ENCODE data around the gene UBE2H. TPM values are rescaled to one million over a fixed set of nuclear protein-coding genes. Genes with fewer than 3 reads are reported as not detected.

UBE2H gene
- total RNA-seq, 1 experiment from 2014 or later: 58.0 TPM

DNA sequence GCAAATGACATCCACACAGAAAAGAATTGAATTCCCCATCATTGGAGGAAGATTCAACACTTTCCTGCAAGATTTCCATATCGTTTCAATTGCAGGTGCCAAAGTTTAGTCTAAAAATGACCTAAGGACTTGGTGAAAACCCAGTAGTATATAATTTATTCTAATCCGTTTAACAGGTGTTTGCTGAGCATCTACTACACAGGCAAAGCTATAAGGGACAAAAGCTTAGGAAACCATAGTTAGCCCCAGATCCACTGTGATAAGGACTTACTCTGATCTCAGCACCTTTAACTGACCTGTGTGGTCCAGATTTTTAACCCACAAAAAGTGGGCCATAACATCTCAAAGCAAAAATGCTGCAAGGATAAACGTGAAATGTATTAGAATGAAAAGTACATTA lies 19.1 kb downstream of the UBE2H start:
- H3K36me3 ChIP-seq (ENCODE audit: control insufficient read depth, insufficient read depth, low read length): no peaks in the 10 kb centered on the region
- no peaks in the 10 kb centered on the region for H3K27me3 ChIP-seq (ENCODE audit: control insufficient read depth, insufficient read depth, low read length)
- DNase-seq (ENCODE audit: low read depth, low spot score): no peak
- BruUV-seq (replicated peaks): no TSS peak
- no peaks in the 10 kb centered on the region for H3K9me3 ChIP-seq (ENCODE audit: control insufficient read depth, insufficient read depth, low read depth, low read length)
- no peaks in the 10 kb centered on the region for H3K4me1 ChIP-seq (ENCODE audit: control insufficient read depth, insufficient read depth, low read length)
- TF ChIP-seq, protein P1, sequence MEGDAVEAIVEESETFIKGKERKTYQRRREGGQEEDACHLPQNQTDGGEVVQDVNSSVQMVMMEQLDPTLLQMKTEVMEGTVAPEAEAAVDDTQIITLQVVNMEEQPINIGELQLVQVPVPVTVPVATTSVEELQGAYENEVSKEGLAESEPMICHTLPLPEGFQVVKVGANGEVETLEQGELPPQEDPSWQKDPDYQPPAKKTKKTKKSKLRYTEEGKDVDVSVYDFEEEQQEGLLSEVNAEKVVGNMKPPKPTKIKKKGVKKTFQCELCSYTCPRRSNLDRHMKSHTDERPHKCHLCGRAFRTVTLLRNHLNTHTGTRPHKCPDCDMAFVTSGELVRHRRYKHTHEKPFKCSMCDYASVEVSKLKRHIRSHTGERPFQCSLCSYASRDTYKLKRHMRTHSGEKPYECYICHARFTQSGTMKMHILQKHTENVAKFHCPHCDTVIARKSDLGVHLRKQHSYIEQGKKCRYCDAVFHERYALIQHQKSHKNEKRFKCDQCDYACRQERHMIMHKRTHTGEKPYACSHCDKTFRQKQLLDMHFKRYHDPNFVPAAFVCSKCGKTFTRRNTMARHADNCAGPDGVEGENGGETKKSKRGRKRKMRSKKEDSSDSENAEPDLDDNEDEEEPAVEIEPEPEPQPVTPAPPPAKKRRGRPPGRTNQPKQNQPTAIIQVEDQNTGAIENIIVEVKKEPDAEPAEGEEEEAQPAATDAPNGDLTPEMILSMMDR (IDR thresholded peaks at IDR 0.05): no peak
- no peak for ATAC-seq
- no peak overlapping the region for H3K4me3 ChIP-seq (ENCODE audit: low read depth in 2 of 2, low read length in 2 of 2)
- CTCF ChIA-PET: interaction anchor here (0.6 kb wide), 2 partner anchors 9 to 69 kb away, joined by 3 to 6 read pairs; no protein-coding TSS in a partner anchor
- in situ Hi-C loops (cut with HindIII; ENCODE audit: low pct_unique_long_range_greater_than_20kb, low sequenced_read_pairs): no loop called here
- intact Hi-C loops (cut with micrococcal nuclease; ENCODE audit: unreplicated experiment): no loop called here
- no peak overlapping the region for H3K27ac ChIP-seq (ENCODE audit: low read length)
- POLR2A ChIA-PET: no interaction called here

DNA sequence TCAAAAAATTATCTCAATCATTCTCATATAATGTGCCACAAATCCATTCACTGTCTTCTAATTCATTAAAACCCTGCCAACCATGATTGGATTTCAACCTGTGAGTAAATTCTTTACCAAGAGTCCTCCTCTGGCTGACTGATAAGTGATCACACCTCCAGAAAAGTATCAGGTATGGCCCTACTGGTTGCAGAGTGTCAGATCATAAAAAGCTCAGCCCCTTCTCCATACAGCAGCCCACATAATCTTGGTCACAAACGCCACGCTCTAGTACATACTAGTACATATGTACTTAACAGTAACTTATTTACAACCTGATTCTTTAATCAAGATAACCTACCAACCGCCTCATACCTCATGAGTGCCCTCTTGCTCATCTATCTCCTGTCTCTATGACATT lies 26.1 kb downstream of the UBE2H start:
- no peak for DNase-seq (ENCODE audit: low read depth, low spot score)
- no peak overlapping the region for H3K27ac ChIP-seq (ENCODE audit: low read length)
- H3K36me3 ChIP-seq (ENCODE audit: control insufficient read depth, insufficient read depth, low read length): no peaks in the 10 kb centered on the region
- intact Hi-C loops (cut with micrococcal nuclease; ENCODE audit: unreplicated experiment) (no loop called here), in situ Hi-C loops (cut with HindIII; ENCODE audit: low pct_unique_long_range_greater_than_20kb, low sequenced_read_pairs) (no loop called here)
- H3K27me3 ChIP-seq (ENCODE audit: control insufficient read depth, insufficient read depth, low read length): no peaks in the 10 kb centered on the region
- no peak for TF ChIP-seq SIN3A (IDR thresholded peaks at IDR 0.05; ENCODE audit: borderline replicate concordance, insufficient read depth, low read depth, low read length)
- no peak for TF ChIP-seq TCF7L2 (IDR thresholded peaks at IDR 0.05; ENCODE audit: low read depth, low read length)
- TF ChIP-seq, protein P2, sequence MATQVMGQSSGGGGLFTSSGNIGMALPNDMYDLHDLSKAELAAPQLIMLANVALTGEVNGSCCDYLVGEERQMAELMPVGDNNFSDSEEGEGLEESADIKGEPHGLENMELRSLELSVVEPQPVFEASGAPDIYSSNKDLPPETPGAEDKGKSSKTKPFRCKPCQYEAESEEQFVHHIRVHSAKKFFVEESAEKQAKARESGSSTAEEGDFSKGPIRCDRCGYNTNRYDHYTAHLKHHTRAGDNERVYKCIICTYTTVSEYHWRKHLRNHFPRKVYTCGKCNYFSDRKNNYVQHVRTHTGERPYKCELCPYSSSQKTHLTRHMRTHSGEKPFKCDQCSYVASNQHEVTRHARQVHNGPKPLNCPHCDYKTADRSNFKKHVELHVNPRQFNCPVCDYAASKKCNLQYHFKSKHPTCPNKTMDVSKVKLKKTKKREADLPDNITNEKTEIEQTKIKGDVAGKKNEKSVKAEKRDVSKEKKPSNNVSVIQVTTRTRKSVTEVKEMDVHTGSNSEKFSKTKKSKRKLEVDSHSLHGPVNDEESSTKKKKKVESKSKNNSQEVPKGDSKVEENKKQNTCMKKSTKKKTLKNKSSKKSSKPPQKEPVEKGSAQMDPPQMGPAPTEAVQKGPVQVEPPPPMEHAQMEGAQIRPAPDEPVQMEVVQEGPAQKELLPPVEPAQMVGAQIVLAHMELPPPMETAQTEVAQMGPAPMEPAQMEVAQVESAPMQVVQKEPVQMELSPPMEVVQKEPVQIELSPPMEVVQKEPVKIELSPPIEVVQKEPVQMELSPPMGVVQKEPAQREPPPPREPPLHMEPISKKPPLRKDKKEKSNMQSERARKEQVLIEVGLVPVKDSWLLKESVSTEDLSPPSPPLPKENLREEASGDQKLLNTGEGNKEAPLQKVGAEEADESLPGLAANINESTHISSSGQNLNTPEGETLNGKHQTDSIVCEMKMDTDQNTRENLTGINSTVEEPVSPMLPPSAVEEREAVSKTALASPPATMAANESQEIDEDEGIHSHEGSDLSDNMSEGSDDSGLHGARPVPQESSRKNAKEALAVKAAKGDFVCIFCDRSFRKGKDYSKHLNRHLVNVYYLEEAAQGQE (IDR thresholded peaks at IDR 0.05; ENCODE audit: insufficient read depth in 1 of 2, low read depth in 2 of 2, low read length in 1 of 2): no peak
- no peak for TF ChIP-seq POLR2AphosphoS5 (IDR thresholded peaks at IDR 0.05; ENCODE audit: low read depth, low read length)
- H3K9me3 ChIP-seq (ENCODE audit: control insufficient read depth, insufficient read depth, low read depth, low read length): no peaks in the 10 kb centered on the region
- peaks cover 5% of the 10 kb centered on the region; the same call in 1 of the 2 replicates for H3K4me1 ChIP-seq (ENCODE audit: control insufficient read depth, insufficient read depth, low read length)
- no peak overlapping the region for H3K4me3 ChIP-seq (ENCODE audit: low read depth in 2 of 2, low read length in 2 of 2)
- POLR2A ChIA-PET: no interaction called here
- CTCF ChIA-PET: no interaction called here
- ATAC-seq: no peak
- BruUV-seq (replicated peaks): no TSS peak

GRCh38 chr7:129925416-129926002 lies 27.3 kb downstream of the UBE2H start:
- DNase-seq (ENCODE audit: low read depth, low spot score): no peak
- POLR2A ChIA-PET: interaction anchor here (0.6 kb wide), 2 partner anchors 15 to 21 kb away, joined by 6 to 9 read pairs; no protein-coding TSS in a partner anchor
- Histone ChIP-seq H3K4me1 (ENCODE audit: control insufficient read depth, insufficient read depth, low read length) (peaks cover 5% of the 10 kb centered on the region; the same call in 1 of the 2 replicates), H3K4me3 (ENCODE audit: low read depth in 2 of 2, low read length in 2 of 2) (no peak overlapping the region), H3K36me3 (ENCODE audit: control insufficient read depth, insufficient read depth, low read length) (no peaks in the 10 kb centered on the region), H3K9me3 (ENCODE audit: control insufficient read depth, insufficient read depth, low read depth, low read length) (no peaks in the 10 kb centered on the region), H3K27ac (ENCODE audit: low read length) (no peak overlapping the region), H3K27me3 (ENCODE audit: control insufficient read depth, insufficient read depth, low read length) (no peaks in the 10 kb centered on the region)
- CTCF ChIA-PET: interaction anchor here (0.6 kb wide), 1 partner anchor 26 kb away, joined by 4 read pairs; no protein-coding TSS in a partner anchor
- intact Hi-C loops (cut with micrococcal nuclease; ENCODE audit: unreplicated experiment): no loop called here
- TF ChIP-seq TCF7L2 (IDR thresholded peaks at IDR 0.05; ENCODE audit: low read depth, low read length) (no peak), SIN3A (IDR thresholded peaks at IDR 0.05; ENCODE audit: borderline replicate concordance, insufficient read depth, low read depth, low read length) (no peak), POLR2AphosphoS5 (IDR thresholded peaks at IDR 0.05; ENCODE audit: low read depth, low read length) (no peak)
- TF ChIP-seq, protein P1 (IDR thresholded peaks at IDR 0.05): no peak
- TF ChIP-seq, protein P2 (IDR thresholded peaks at IDR 0.05; ENCODE audit: insufficient read depth in 1 of 2, low read depth in 2 of 2, low read length in 1 of 2): no peak
- ATAC-seq: no peak
- BruUV-seq (replicated peaks): no TSS peak
- in situ Hi-C loops (cut with HindIII; ENCODE audit: low pct_unique_long_range_greater_than_20kb, low sequenced_read_pairs): no loop called here

Data from Panc1 (cell line).